Peyer's patch (tissue), 4 donors: ENCODE measurements around the gene ACSBG1. TPM values are rescaled to one million over a fixed set of nuclear protein-coding genes. Genes with fewer than 3 reads are reported as not detected.

Experiments used
- DNase-seq, 3 donors: peaks; one replicate each; pipeline ENCODE4 v3.0.0-alpha.2; 2017 to 2019
- H3K27ac ChIP-seq, 4 donors: fragments of 200-600 bp; sonication (generic); one replicate each; pipeline ENCODE4 v1.5.1; 2016 to 2019
- H3K27me3 ChIP-seq, 2 donors: fragments of 200-600 bp; sonication (generic); one replicate each; pipeline ENCODE4 v1.5.1; 2019
- H3K36me3 ChIP-seq, 3 donors: fragments of 200-600 bp; sonication (generic); one replicate each; pipeline ENCODE4 v1.5.1; 2016 to 2019
- H3K4me1 ChIP-seq, 4 donors: fragments of 200-600 bp; sonication (generic); one replicate each; pipeline ENCODE4 v1.5.1; 2016 to 2019
- H3K4me3 ChIP-seq, 4 donors: fragments of 200-600 bp; sonication (generic); 1 replicate in 3 of 4; 2 replicates in 1 of 4; pipeline ENCODE4 v1.5.1; 2016 to 2019; ENCODE audit warnings: mild to moderate bottlenecking in 1 of 4
- H3K9me3 ChIP-seq, 4 donors: fragments of 200-600 bp; sonication (generic); one replicate each; pipeline ENCODE4 v1.5.1; 2016 to 2019; ENCODE audit warnings: mild to moderate bottlenecking in 1 of 4
- CTCF ChIP-seq, 6 experiments: fragments of 450-650 bp in 4 of 6; fragments of 200-600 bp in 2 of 6; sonication (generic) in 1 of 6; IDR thresholded peaks; one replicate each; pipeline ENCODE4 v1.5.1; 2017 to 2019; ENCODE audit warnings: antibody characterized with exemption in 6 of 6, mild to moderate bottlenecking in 3 of 6, moderate library complexity in 1 of 6
- POLR2A ChIP-seq, 2 donors: fragments of 450-650 bp; IDR thresholded peaks; one replicate each; pipeline ENCODE4 v1.5.1; 2017; ENCODE audit warnings: antibody characterized with exemption in 2 of 2, mild to moderate bottlenecking in 2 of 2, moderate library complexity in 2 of 2
- total RNA-seq, 4 donors: library from RNA; depleted of rRNA; stranded (reverse); fragments of >200 nt; gene quantifications; one replicate each; pipeline ENCODE4 v1.1.0, GENCODE V29; 2016

Gene ACSBG1
- total RNA-seq, 4 donors from 2014 or later: not detected

- no peak for TF ChIP-seq CTCF (IDR thresholded peaks at IDR 0.05)
- no peak for TF ChIP-seq POLR2A (IDR thresholded peaks at IDR 0.05)
- H3K9me3 ChIP-seq: no peaks in the 10 kb centered on the region
- H3K27ac ChIP-seq: no peak overlapping the region
- H3K36me3 ChIP-seq: peaks cover 2 to 99% (median 3%) of the 10 kb centered on the region in 3 donors
- H3K4me3 ChIP-seq: no peak overlapping the region
- H3K4me1 ChIP-seq: peaks cover 0 to 10% (median 2%) of the 10 kb centered on the region in 4 donors
- peak in 1 of 3 donors; percentile 0 for DNase-seq
- no peaks in the 10 kb centered on the region for H3K27me3 ChIP-seq
Observed at GRCh38 chr15:78164010-78164409, 70.4 kb downstream of the ACSBG1 start.

GRCh38 chr15:78162038-78162437 is 72.3 kb downstream of the ACSBG1 start:
- no peak overlapping the region for H3K4me3 ChIP-seq
- no peaks in the 10 kb centered on the region for H3K4me1 ChIP-seq
- TF ChIP-seq CTCF (IDR thresholded peaks at IDR 0.05) (no peak), POLR2A (IDR thresholded peaks at IDR 0.05) (no peak)
- peaks cover 2 to 93% (median 3%) of the 10 kb centered on the region in 3 donors for H3K36me3 ChIP-seq
- no peaks in the 10 kb centered on the region for H3K9me3 ChIP-seq
- no peak overlapping the region for H3K27ac ChIP-seq
- no peaks in the 10 kb centered on the region for H3K27me3 ChIP-seq
- DNase-seq: peak in 1 of 3 donors; percentile 42

GRCh38 chr15:78159395-78159794 is 75.0 kb downstream of the ACSBG1 start:
- no peak for DNase-seq
- peaks cover 0 to 14% (median 0%) of the 10 kb centered on the region in 4 donors for H3K4me1 ChIP-seq
- no peaks in the 10 kb centered on the region for H3K27me3 ChIP-seq
- no peak overlapping the region for H3K27ac ChIP-seq
- H3K36me3 ChIP-seq: peaks cover 2 to 80% (median 3%) of the 10 kb centered on the region in 3 donors
- no peak for TF ChIP-seq CTCF (IDR thresholded peaks at IDR 0.05)
- TF ChIP-seq POLR2A (IDR thresholded peaks at IDR 0.05): no peak
- no peak overlapping the region for H3K4me3 ChIP-seq
- H3K9me3 ChIP-seq: no peaks in the 10 kb centered on the region

DNA sequence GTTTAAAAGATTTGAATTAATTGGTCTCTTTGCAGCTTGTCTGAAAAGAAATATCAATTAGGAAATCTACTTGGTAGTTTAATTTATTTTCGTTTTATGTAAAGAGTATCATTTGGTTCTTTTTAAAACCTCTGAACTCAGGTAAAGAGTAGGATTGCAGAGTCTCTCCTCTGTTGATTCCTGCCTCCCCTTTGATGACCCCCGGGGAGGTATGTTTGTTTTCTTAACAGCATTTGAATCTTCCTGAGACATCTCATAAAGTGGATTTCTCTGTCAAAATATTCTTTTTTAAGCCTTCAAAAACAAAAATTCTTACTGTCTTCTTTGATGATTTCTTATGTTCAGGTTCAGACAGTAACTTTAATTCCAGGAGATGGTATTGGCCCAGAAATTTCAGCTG is 77.2 kb downstream of the ACSBG1 start:
- DNase-seq: no peak
- TF ChIP-seq POLR2A (IDR thresholded peaks at IDR 0.05) (no peak), CTCF (IDR thresholded peaks at IDR 0.05) (no peak)

GRCh38 chr15:78156653-78157052 is 77.7 kb downstream of the ACSBG1 start:
- H3K36me3 ChIP-seq: peaks cover 0 to 53% (median 3%) of the 10 kb centered on the region in 3 donors
- TF ChIP-seq POLR2A (IDR thresholded peaks at IDR 0.05) (no peak), CTCF (IDR thresholded peaks at IDR 0.05) (no peak)
- no peak overlapping the region for H3K4me3 ChIP-seq
- peaks cover 0 to 14% (median 0%) of the 10 kb centered on the region in 4 donors for H3K4me1 ChIP-seq
- no peak for DNase-seq
- H3K27me3 ChIP-seq: no peaks in the 10 kb centered on the region
- H3K27ac ChIP-seq: no peak overlapping the region
- no peaks in the 10 kb centered on the region for H3K9me3 ChIP-seq

More for the DNA sequence above, 77.2 kb downstream of the ACSBG1 start:
- Histone ChIP-seq H3K36me3 (peaks cover 0 to 58% (median 3%) of the 10 kb centered on the region in 3 donors), H3K4me3 (no peak overlapping the region), H3K9me3 (no peaks in the 10 kb centered on the region), H3K4me1 (peaks cover 0 to 14% (median 0%) of the 10 kb centered on the region in 4 donors), H3K27ac (no peak overlapping the region), H3K27me3 (no peaks in the 10 kb centered on the region)
